T47D (cell line): ENCODE measurements around the gene ATG2B.
"Not testable (repeated sequence)": the region's sequence is repeated elsewhere in the genome, so short reads cannot be mapped to it uniquely, and the experiment has no call there.

Experiments
- DNase-seq, 2 experiments: peaks; one replicate each; pipeline versions ENCODE4 v3.0.0 to v3.0.0-alpha.2; 2011 to 2012; ENCODE audit warnings: low read depth in 1 of 2, low spot score in 1 of 2
- JUND ChIP-seq: IDR thresholded peaks from 2 replicates; pipeline ENCODE4 v1.6.1; 2012; ENCODE audit warnings: low read depth
- in situ Hi-C: cut with HindIII; loops from 2 replicates; pipeline ENCODE4 v1.10.0; 2016; ENCODE audit warnings: low sequenced_read_pairs, low pct_unique_long_range_greater_than_20kb

Gene ATG2B

DNA sequence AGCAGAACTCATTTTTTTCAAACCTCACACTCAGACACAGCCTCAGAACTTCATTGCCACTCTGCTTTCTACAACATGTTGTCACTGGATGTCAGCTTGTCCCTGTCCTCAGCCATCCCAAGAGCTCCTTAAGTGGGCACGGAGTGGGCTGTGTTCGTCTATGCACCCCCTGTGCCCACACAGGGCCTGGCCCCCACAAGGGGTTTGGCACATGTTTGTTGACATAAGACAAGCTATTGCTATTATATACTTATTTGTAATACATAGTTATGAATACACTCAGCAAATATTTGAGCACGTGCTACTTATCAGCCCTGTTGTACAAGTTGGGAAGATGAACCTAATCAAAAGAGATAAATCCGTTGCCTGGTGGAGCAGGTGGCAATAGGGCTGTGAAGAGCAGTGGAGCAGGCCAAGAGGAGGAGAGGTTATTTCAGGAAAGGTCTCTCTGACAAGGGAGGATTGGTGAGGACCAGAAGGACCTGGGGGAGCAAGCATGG, 111.4 kb downstream of the ATG2B start:
- no peak for TF ChIP-seq JUND
- in situ Hi-C loops: no loop called here
- DNase-seq: no peak

GRCh38 chr14:96250485-96250884, 112.7 kb downstream of the ATG2B start:
- in situ Hi-C loops: no loop called here
- DNase-seq: no peak

DNA sequence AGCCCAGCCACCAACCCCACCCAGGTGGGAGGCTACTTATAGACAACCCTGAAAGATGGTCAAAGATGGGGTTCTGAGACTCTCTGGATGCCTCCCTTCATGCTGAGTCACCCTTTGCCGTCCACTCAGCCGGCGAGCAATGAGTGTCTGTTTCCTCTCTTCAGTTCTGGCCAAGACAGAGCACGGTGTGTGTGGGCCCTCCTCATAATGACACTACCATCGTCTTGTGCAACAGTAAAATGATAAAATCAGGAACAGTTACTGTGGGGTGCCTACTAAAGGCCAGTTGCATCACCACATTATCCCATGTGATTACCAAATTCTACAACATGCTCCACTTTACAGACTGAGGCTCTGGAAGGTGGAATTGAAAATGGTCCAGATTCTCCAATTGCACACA, 114.1 kb downstream of the ATG2B start:
- in situ Hi-C loops: no loop called here
- no peak for DNase-seq

More at GRCh38 chr14:96250485-96250884, 112.7 kb downstream of the ATG2B start:
- no peak for TF ChIP-seq JUND

GRCh38 chr14:96247031-96247430, 116.1 kb downstream of the ATG2B start:
- in situ Hi-C loops: no loop called here
- TF ChIP-seq JUND: no peak
- DNase-seq: no peak

More for the DNA sequence above, 114.1 kb downstream of the ATG2B start:
- no peak for TF ChIP-seq JUND

DNA sequence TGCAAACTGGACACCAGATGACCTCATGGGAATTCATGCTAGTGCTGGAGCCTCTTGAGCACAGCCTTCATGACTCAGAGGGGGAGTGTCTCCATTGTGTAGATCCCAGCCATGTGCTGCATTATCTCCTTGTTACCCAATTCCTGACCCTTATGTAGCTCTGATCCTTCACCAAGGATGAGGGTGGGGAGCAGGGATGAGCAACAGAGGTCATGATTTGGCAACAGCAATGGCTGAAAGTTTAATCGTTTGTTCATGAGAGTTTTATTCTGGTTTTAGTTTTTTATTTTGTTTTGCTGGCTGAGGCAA, 116.6 kb downstream of the ATG2B start:
- in situ Hi-C loops: no loop called here
- no peak for DNase-seq
- TF ChIP-seq JUND: no peak

DNA sequence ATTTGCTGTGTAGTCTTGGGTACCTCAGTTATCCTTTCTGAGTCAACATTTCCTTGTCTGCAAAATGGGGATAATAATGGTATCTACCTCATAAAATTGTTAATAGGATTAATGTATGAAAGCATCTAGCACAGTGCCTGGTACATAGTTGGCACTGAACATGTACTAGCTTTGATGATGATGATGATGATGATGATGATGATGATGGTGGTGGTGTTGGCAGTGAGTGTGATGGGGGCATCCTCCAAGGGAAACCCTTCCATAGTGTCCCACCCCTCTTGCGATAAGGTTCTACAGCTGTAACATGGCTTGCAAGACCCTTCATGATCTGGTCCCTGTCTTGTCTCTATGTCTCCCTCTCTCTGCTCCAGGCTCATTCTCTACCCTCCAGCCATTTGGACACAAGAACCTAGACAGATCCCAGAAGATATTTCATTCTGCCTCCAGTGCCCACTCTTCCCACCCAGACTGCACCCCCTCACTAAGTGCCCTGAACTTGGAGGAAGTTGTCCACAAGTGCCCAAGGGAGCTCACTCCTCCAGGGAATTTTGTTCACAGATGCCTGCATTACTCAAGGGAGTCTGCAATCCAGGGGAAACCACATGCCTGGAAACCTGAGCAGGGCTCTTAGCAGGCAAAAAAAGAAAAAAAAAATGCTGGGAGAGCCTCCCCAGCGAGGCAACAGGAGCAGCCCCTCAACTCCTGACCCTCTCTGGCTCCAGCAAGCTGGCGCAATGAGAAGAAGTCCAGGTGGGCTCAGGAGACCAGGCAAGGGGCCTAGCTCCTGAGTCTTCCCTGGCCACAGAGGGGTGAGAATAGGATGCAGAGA, 117.2 kb downstream of the ATG2B start:
- in situ Hi-C loops: no loop called here
- DNase-seq: no peak
- TF ChIP-seq JUND: no peak

GRCh38 chr14:96245074-96245473, 118.1 kb downstream of the ATG2B start:
- in situ Hi-C loops, DNase-seq: not testable (repeated sequence)

GRCh38 chr14:96243785-96244184, 119.4 kb downstream of the ATG2B start:
- in situ Hi-C loops: no loop called here
- no peak for DNase-seq
- no peak for TF ChIP-seq JUND

- DNase-seq: no peak
- in situ Hi-C loops: no loop called here
- no peak for TF ChIP-seq JUND
Observed at GRCh38 chr14:96242126-96242525, 121.0 kb downstream of the ATG2B start.

DNA sequence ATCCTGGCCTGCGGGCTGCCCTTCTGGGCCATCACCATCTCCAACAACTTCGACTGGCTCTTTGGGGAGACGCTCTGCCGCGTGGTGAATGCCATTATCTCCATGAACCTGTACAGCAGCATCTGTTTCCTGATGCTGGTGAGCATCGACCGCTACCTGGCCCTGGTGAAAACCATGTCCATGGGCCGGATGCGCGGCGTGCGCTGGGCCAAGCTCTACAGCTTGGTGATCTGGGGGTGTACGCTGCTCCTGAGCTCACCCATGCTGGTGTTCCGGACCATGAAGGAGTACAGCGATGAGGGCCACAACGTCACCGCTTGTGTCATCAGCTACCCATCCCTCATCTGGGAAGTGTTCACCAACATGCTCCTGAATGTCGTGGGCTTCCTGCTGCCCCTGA, 122.5 kb downstream of the ATG2B start:
- DNase-seq: no peak
- no peak for TF ChIP-seq JUND
- in situ Hi-C loops: no loop called here

DNA sequence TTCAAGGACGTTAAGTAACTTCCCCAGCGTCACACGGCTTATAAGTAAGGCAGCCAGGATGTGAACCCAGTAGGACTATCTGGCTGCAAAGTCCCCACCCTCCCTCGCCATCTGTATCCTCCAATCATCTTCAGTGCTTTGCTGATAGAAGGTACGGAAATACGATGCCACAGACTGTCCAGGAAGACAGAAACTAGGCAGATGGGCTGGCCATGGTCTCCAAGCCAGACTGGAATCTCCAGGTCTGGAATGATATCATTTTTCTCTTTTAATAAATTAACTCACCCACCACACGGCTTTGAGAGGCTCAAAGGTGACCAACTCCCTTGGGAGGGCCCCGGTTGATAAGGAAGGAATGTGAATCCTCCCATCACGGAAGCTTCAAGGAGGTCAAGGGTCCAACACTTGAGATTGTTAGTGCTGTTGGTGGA, 123.4 kb downstream of the ATG2B start:
- no peak for DNase-seq
- no peak for TF ChIP-seq JUND
- in situ Hi-C loops: no loop called here

DNA sequence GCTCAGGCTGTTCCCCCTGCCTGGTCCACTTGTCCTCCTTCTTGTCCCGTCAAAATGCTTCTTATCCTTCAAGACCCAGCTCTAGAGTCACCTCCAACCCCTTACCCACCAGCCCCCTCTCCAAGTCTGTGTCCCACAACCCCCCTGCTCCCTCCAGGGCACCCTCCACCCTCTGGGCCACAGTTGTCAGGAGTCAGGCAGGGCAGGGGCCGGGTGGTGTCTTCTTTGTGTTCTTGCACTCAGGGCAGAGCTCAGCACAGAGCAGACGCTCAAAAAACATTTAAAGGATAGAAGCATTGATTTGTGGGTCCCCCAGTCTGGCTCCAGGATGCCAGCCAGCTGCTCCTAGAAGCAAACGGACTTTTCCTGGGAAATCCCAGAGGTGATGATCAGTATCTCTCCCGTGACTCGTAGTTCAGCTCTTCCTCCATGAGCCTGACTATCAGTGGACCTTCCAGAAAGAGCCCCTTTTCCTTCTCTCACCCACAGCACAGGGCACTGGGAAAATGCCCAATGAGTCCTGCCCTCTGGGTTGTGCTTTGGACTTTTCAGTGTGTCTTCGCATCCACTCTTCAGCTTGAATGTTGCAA, 124.4 kb downstream of the ATG2B start:
- in situ Hi-C loops: no loop called here
- TF ChIP-seq JUND: no peak
- DNase-seq: no peak

GRCh38 chr14:96237641-96238040, 125.5 kb downstream of the ATG2B start:
- in situ Hi-C loops: no loop called here
- no peak for DNase-seq
- TF ChIP-seq JUND: no peak
